Lower leg skin (tissue), 3 donors: ENCODE measurements around the gene ATG5.

Experiments
- CTCF ChIP-seq, 3 donors: fragments of 450-650 bp; IDR thresholded peaks; one replicate each; pipeline ENCODE4 v1.5.1; 2016; ENCODE audit warnings: antibody characterized with exemption in 3 of 3, mild to moderate bottlenecking in 3 of 3, moderate library complexity in 2 of 3
- POLR2A ChIP-seq, 2 donors: fragments of 450-650 bp; IDR thresholded peaks; one replicate each; pipeline ENCODE4 v1.6.1; 2016 to 2017; ENCODE audit warnings: antibody characterized with exemption in 2 of 2, mild to moderate bottlenecking in 1 of 2, moderate library complexity in 1 of 2

DNA sequence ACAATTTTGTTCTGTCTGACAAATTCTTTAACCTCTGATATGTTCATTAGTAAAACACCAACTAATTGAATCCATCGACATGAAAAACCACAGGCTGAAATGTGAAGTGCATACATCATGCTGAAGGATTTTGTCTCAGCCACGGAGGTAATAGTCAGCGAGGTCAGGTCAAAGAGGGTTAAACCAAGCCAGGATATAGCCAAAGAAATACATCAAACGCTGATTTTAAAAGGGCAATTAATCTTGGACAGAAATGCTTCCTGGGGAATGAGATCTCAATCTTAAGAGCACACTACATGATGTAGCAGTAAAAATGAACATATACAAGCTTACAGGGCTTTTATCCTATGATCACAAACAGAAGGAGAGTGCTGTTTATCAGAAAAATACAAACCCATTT, 132.7 kb downstream of the ATG5 start:
- TF ChIP-seq CTCF (IDR thresholded peaks at IDR 0.05) (no peak), POLR2A (IDR thresholded peaks at IDR 0.05) (no peak)
